ENCODE results near the gene TMEM178B.
"Not testable (repeated sequence)": the region's sequence is repeated elsewhere in the genome, so short reads cannot be mapped to it uniquely, and the experiment has no call there.

TMEM178B gene

DNA sequence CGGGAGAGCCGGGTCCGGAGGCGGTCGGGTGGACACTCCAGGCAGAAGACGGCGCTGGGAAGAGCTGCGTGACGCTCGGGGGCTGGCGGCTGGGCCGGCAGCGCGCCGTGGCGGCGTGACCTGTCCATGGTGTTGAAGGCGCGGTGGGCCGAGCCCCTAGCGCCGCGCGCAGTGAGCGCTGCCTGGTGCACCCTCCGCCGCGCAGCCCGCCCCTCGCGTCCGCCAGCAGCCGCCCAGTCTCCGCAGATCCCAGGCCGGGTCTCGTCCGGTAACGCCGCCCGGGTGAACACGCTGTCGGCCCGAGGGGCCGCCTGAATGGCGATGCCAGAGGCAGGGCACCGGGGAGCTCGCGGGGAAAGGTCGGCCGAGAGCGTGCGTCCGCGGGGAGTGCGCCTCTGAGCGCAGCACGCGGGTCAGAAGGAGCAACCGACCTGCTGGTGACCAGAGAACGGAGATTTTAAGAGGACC, 657 bp upstream of the TMEM178B start:
- in situ Hi-C loops (cut with HindIII; ENCODE audit: low sequenced_read_pairs), result loop anchor here (5.0 kb wide), 1 partner anchor 439 kb away; no protein-coding TSS in a partner anchor

GRCh38 chr7:141074162-141074991, 513 bp downstream of the TMEM178B start:
- in situ Hi-C loops (cut with HindIII; ENCODE audit: low sequenced_read_pairs), result loop anchor here (5.0 kb wide), 1 partner anchor 438 kb away; no protein-coding TSS in a partner anchor

- in situ Hi-C loops (cut with HindIII; ENCODE audit: low sequenced_read_pairs), result loop anchor here (5.0 kb wide), 1 partner anchor 437 kb away; no protein-coding TSS in a partner anchor
These were observed 1.1 kb downstream of the TMEM178B start for GRCh38 chr7:141074997-141075396.

GRCh38 chr7:141076377-141076776, 2.5 kb downstream of the TMEM178B start:
- in situ Hi-C loops (cut with HindIII; ENCODE audit: low sequenced_read_pairs), result no loop called here

DNA sequence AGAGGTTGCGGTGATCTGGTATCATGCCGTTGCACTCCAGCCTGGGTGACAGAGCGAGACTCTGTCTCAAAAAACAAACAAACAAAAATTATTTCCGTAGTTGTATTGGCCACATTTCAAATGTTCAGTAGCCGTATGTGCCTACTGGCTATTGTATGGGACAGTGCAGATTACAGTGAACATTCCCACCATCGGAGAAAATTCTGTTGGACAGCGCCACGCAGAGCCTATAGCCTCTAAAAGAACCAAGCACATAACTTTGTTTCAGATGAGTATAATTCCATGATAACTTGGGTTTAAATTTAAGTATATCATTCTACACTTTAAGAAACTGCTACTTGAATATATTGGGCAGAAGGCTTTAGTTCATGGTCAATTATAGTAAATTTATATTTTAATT, 5.4 kb downstream of the TMEM178B start:
- in situ Hi-C loops (cut with HindIII; ENCODE audit: low sequenced_read_pairs), result no loop called here

GRCh38 chr7:141089490-141089889, 15.6 kb downstream of the TMEM178B start:
- in situ Hi-C loops (cut with HindIII; ENCODE audit: low sequenced_read_pairs), result not testable (repeated sequence)

GRCh38 chr7:141094336-141095070, 20.6 kb downstream of the TMEM178B start:
- in situ Hi-C loops (cut with HindIII; ENCODE audit: low sequenced_read_pairs), result no loop called here

GRCh38 chr7:141097430-141097829, 23.6 kb downstream of the TMEM178B start:
- in situ Hi-C loops (cut with HindIII; ENCODE audit: low sequenced_read_pairs), result no loop called here

DNA sequence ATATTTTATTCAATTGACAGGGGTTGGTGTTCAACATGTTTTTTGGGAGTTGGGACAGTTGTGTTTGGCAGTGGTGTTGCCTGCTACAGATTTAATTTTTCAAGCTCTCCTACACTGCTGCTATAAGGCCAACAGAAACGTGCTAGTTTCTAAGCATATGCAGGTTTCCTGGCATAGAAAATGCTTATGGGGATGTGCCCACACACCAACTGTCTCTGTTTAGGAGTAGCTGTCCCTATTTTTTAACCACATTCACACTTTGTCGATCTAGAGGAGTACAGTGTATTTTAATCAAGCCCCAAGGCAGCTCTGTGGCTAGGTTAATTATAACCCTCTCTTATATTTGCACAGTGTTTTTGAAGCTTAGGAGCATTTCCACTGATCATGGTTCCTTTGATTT, 28.6 kb downstream of the TMEM178B start:
- in situ Hi-C loops (cut with HindIII; ENCODE audit: low sequenced_read_pairs), result no loop called here

GRCh38 chr7:141103847-141104429, 30.1 kb downstream of the TMEM178B start:
- in situ Hi-C loops (cut with HindIII; ENCODE audit: low sequenced_read_pairs), result no loop called here

DNA sequence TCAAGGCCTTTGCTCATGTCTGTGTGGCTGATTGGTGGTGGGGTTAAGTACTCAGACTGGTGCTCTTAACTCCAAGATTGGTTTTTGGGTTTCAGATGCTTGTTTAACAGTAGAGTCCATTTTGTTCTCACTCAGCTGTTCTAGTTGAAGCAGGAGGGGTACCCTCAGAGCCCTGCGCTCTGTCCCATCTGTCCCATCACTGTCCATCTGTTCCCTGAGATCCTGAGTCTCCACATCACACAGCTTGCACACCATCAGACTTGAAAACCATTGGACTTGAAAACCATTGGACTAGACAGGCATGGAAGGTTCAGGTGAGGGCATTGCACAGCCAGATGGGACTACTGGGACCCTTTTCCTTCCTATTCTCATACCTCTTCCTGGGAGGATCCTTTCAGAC, 39.3 kb downstream of the TMEM178B start:
- in situ Hi-C loops (cut with HindIII; ENCODE audit: low sequenced_read_pairs), result no loop called here

DNA sequence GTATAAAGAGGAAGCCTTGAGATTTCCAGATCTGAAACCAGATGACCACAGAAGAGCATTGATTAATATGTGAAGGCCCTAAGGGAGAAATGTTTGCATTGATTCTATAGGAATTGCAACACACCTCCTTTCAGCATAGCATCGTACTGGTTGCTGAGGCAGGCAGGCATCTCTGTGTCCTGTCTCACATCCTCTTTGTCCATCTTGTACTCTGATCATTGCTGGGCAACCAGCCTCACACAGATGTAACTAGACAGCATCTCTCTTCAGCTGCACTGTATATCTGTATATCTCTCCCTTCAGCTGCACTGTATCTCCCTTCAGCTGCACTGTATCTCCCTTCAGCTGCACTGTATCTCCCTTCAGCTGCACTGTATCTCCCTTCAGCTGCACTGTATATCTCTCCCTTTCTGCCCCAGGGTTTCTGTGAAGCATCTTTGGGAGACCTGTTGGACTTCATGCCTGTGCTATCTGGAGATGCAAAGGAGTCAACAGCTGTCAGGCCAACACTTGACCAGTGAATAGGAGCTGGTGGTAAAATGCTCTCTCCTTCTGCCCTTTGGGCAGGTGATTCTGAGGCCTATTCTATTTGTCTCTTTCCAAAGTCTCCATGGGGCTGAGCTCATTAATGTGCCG, 40.3 kb downstream of the TMEM178B start:
- in situ Hi-C loops (cut with HindIII; ENCODE audit: low sequenced_read_pairs), result no loop called here

DNA sequence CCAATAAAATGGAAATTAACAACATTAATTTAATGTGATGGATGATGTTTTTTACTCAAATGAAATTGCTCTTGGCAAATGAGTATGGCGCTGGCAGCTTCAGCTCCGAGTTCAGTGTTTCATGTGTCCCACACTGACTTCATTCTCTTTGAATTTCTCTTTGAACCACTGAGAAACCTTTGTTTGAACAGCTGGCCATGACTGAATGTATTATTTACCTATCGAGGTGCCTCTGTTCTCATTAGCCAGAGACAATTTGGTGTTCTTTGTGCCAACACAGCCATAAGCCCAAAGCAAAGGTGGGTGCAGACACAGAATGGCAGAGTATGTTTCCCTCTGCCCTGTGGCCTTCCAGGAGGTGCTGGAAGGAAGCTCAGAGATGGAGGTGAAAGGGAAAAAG, 42.1 kb downstream of the TMEM178B start:
- in situ Hi-C loops (cut with HindIII; ENCODE audit: low sequenced_read_pairs), result no loop called here

DNA sequence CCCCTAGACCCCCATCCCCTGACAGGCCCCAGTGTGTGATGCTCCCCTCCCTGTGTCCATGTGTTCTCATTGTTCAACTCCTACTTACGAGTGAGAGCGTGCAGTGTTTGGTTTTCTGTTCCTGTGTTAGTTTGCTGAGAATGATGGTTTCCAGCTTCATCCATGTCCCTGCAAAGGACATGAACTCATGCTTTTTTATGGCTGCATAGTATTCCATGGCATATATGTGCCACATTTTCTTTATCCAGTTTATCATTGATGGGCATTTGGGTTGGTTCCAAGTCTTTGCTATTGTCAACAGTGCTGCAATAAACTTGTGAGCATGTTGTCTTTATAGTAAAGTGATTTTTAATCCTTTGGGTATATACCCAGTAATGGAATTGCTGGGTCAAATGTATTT, 42.8 kb downstream of the TMEM178B start:
- in situ Hi-C loops (cut with HindIII; ENCODE audit: low sequenced_read_pairs), result not testable (repeated sequence)

DNA sequence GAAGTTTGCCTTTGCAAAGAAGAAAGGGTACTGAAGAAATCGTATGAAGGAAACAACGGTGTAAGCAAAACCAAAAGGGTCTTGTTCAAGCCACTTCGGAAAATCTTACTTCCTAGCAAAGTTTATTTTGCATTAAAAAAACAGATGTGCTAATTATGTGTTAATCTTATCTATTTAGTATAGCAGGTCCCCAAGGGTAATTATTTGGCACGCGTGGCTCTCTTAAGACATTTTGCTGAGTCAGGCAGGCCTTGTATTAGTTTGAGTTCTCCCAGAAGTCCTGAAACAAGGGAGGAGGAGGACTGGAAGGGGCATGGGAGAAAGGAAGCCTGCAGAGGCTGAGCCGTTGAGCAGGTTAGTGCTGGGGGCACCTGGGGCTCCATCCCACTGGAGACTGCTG, 44.9 kb downstream of the TMEM178B start:
- in situ Hi-C loops (cut with HindIII; ENCODE audit: low sequenced_read_pairs), result no loop called here

DNA sequence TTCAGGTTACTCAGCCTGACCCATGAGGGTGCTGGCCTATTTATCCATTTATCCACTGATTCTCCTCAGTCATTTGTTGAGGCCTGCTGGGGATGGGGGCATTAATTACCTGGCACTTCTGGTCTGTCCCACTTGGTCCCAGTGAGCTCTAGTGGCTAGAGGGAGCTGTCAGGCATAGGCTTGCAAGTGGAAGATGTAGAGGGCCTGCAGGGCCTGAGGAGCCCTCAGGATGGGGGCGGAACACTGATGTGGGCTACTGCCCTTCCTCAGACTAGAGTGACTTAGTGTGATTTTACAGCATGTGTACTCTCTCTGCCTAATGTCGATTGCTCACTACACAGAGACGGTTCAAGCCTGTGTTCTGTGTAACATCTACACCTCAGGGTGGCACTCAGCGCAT, 45.3 kb downstream of the TMEM178B start:
- in situ Hi-C loops (cut with HindIII; ENCODE audit: low sequenced_read_pairs), result no loop called here

DNA sequence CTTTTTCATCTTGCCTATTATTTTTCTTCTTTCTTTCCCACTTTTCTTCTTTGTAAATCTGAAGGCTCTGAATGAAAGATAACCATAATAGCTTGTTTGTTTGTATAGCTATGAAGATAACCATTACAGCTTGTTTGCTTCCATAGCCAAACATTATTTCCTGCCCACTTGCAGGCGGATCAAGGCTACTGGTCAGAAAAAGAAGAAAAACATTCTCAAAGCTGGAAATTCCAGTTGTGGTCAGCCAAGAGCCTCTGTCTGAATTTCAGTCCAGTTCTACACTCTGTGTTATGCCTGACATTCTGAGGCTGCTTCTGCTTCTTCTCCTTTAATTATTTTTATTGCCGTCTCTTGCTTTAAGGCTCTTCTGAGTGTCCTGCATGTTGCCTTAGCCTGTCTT, 48.9 kb downstream of the TMEM178B start:
- in situ Hi-C loops (cut with HindIII; ENCODE audit: low sequenced_read_pairs), result no loop called here

DNA sequence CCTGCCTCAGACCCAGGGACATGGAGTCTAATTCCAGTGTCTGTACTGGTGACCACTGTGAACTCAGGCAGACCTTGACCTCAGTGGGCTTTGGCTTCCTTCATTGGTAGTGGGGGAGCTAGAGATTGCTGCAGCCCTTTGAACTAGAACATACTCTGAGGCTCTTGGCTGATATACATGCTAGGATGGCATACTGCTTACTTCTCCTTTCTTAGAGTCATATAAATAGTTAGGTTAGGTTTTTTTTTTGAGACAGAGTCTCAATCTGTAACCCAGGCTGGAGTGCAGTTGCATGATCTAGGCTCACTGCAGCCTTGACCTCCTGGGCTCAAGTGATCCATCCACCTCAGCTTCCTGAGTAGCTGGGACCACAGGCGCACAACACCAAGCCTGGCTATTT, 49.7 kb downstream of the TMEM178B start:
- in situ Hi-C loops (cut with HindIII; ENCODE audit: low sequenced_read_pairs), result no loop called here

GRCh38 chr7:141126107-141126506, 52.2 kb downstream of the TMEM178B start:
- in situ Hi-C loops (cut with HindIII; ENCODE audit: low sequenced_read_pairs), result no loop called here

DNA sequence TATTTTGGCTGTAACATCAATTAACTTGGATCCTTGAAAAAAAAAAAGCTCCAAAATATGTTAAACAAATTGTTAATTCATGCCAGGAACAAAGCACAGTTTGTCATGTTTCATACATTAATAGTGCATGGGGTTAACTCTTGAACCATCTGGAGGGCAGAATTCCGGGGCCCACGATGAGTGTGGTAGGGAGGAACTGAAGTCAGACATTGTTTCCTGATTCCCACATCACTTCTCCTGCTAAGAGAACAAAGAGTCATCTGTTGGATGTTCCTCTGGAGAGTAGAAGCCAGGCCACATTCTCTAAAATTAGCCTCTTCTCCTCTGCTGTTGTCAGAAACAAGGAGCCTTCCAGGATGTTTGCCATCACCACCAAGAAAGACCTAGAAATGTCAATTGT, 54.6 kb downstream of the TMEM178B start:
- in situ Hi-C loops (cut with HindIII; ENCODE audit: low sequenced_read_pairs), result no loop called here

- in situ Hi-C loops (cut with HindIII; ENCODE audit: low sequenced_read_pairs), result no loop called here
These were observed 55.1 kb downstream of the TMEM178B start for GRCh38 chr7:141128931-141129330.
